K562 (cell line): ENCODE measurements around the gene KCNQ4. TPM values are rescaled to one million over a fixed set of nuclear protein-coding genes. Genes with fewer than 3 reads are reported as not detected.

Experiments
- ATAC-seq: fragments of 200-7000 bp; cut with Tn5 transposase; 3 replicates; pipeline ENCODE4 v1.9.1; 2020; ENCODE audit warnings: moderate library complexity
- BruUV-seq: library from RNA; stranded (reverse); fragments of 400-500 nt; replicated peaks from 2 replicates; lab custom pipeline; 2021; lab: Mats Ljungman, UMichigan
- CTCF ChIA-PET: fragments of 300-600 bp; formaldehyde crosslinking; extraction: SDS; loops from one replicate; lab custom pipeline; 2021; ENCODE audit warnings: low intra/inter-chr PET ratio; lab: Yijun Ruan, JAX
- POLR2A ChIA-PET: fragments of 300-600, 350-650 bp; sonication (Branson Sonifier 250); formaldehyde crosslinking; extraction: SDS; loops from one replicate; lab custom pipeline; 2021; ENCODE audit warnings: antibody characterized with exemption, inconsistent platforms; lab: Yijun Ruan, JAX
- DNase-seq, 4 experiments: peaks; one replicate each; pipeline versions ENCODE4 v3.0.0 to v3.0.0-alpha.2; 2011 to 2018; ENCODE audit warnings: low spot score in 3 of 4, mixed read lengths in 3 of 4; ENCODE audit errors: extremely low read depth in 1 of 4
- FAIRE-seq: peaks from 2 replicates; lab custom pipeline; 2011; peaks lifted over from hg19 to GRCh38; lab: Jason Lieb, UNC
- H2AFZ ChIP-seq: 2 replicates; pipeline ENCODE4 v1.6.0; 2011; ENCODE audit warnings: low read depth, low read length, control low read depth, inconsistent platforms
- H3K27ac ChIP-seq: fragments of 200-600 bp; 3 replicates; pipeline ENCODE4 v1.8.0; 2011; ENCODE audit warnings: low read depth, mild to moderate bottlenecking, control low read depth, inconsistent platforms, low read length, moderate library complexity, mixed read lengths; ENCODE audit errors: extremely low read depth
- H3K27me3 ChIP-seq, 2 experiments: fragments of 300-600 bp in 1 of 2; 2 replicates in 1 of 2; 3 replicates in 1 of 2; pipeline versions ENCODE4 v1.6.0 to v1.8.0; 2011; ENCODE audit warnings: inconsistent platforms in 2 of 2, low read length in 2 of 2, mild to moderate bottlenecking in 1 of 2, mixed read lengths in 1 of 2, moderate library complexity in 1 of 2; ENCODE audit not compliant: control insufficient read depth in 2 of 2, insufficient read depth in 2 of 2
- H3K36me3 ChIP-seq: fragments of 300-600 bp; 3 replicates; pipeline ENCODE4 v1.8.0; 2011; ENCODE audit warnings: mild to moderate bottlenecking, low read length, inconsistent platforms; ENCODE audit not compliant: control insufficient read depth, insufficient read depth
- H3K4me1 ChIP-seq, 2 experiments: fragments of 200-600 bp in 1 of 2; replicated peaks in 1 of 2; 2 replicates in 1 of 2; 3 replicates in 1 of 2; pipeline versions ENCODE4 v1.5.1 to v1.8.0; 2011; ENCODE audit warnings: inconsistent platforms in 2 of 2, low read length in 2 of 2, mild to moderate bottlenecking in 1 of 2, mixed read lengths in 1 of 2, moderate library complexity in 1 of 2; ENCODE audit not compliant: control insufficient read depth in 2 of 2, insufficient read depth in 2 of 2
- H3K4me2 ChIP-seq: 2 replicates; pipeline ENCODE4 v1.6.1; 2011; ENCODE audit warnings: low read length, control low read depth, inconsistent platforms, mixed read lengths; ENCODE audit not compliant: insufficient read depth
- H3K4me3 ChIP-seq: fragments of 200-600 bp; sonication (generic), shearing (Covaris generic); 2 replicates; pipeline ENCODE4 v1.5.1; 2016; ENCODE audit warnings: control low read depth, inconsistent platforms
- H3K79me2 ChIP-seq: fragments of 200-600 bp; 3 replicates; pipeline ENCODE4 v1.8.0; 2011; ENCODE audit warnings: low read length, inconsistent platforms; ENCODE audit not compliant: control insufficient read depth, insufficient read depth
- H3K9ac ChIP-seq, 2 experiments: 2 replicates each; pipeline versions ENCODE4 v1.6.0 to v1.6.1; 2011; ENCODE audit warnings: low read depth in 2 of 2, low read length in 2 of 2, control low read depth in 1 of 2, inconsistent platforms in 1 of 2, mild to moderate bottlenecking in 1 of 2, mixed read lengths in 1 of 2; ENCODE audit not compliant: insufficient read depth in 1 of 2
- H3K9me1 ChIP-seq: one replicate; pipeline ENCODE4 v1.6.0; 2011; ENCODE audit warnings: inconsistent platforms, mild to moderate bottlenecking, low read length, moderate library complexity; ENCODE audit not compliant: control insufficient read depth, insufficient read depth
- H3K9me3 ChIP-seq: replicated peaks from 2 replicates; pipeline ENCODE4 v1.5.1; 2011; ENCODE audit warnings: low read depth, low read length, inconsistent platforms; ENCODE audit not compliant: control insufficient read depth, insufficient read depth
- H4K20me1 ChIP-seq: replicated peaks from 2 replicates; pipeline ENCODE4 v1.6.1; 2011; ENCODE audit warnings: low read length, inconsistent platforms, mixed read lengths; ENCODE audit not compliant: control insufficient read depth, insufficient read depth
- NFYB ChIP-seq: IDR thresholded peaks from 2 replicates; pipeline ENCODE4 v1.6.1; 2011; ENCODE audit warnings: mild to moderate bottlenecking, moderate library complexity; ENCODE audit not compliant: insufficient read length; ENCODE audit errors: extremely low read depth
- RBFOX2 ChIP-seq: fragments of 200-400 bp; formaldehyde crosslinking; IDR thresholded peaks from 2 replicates; pipeline ENCODE4 v1.6.1; 2017; ENCODE audit warnings: low read depth, mild to moderate bottlenecking, low read length, moderate library complexity
- STAT6 ChIP-seq: sonication (generic); formaldehyde crosslinking; IDR thresholded peaks from 2 replicates; pipeline ENCODE4 v1.8.1; 2023; ENCODE audit warnings: mild to moderate bottlenecking, missing genetic modification reagents
- ZNF197 ChIP-seq: fragments of 200-800 bp; sonication (Bioruptor generic); IDR thresholded peaks from 2 replicates; pipeline ENCODE4 v1.6.1; 2016; ENCODE audit warnings: low read depth, missing genetic modification characterization, missing compliant biosample characterization
- WGBS: fragments of 100-300 bp; shearing (Covaris generic); methylation state at CpG from one replicate; pipeline ENCODE4 v1.1.6; 2016; ENCODE audit warnings: low coverage, mixed read lengths; ENCODE audit not compliant: insufficient coverage; ENCODE audit errors: missing lambda C conversion rate; 5-methylcytosine and 5-hydroxymethylcytosine counted together
- in situ Hi-C: fragments of 300-500 bp; cut with MboI; formaldehyde crosslinking; loops from 4 replicates; pipeline ENCODE4 v1.15.0; 2018; ENCODE audit warnings: inconsistent platforms, mixed read lengths
- intact Hi-C: fragments of 100-400 bp; cut with micrococcal nuclease; formaldehyde crosslinking; loops from 2 replicates; pipeline ENCODE4 v1.14.2; 2022
- polyA plus RNA-seq, 8 experiments: library from polyadenylated mRNA; depleted of rRNA in 4 of 8; stranded (reverse) in 5 of 8; unstranded in 3 of 8; fragments of >200 nt; fragmentation: Nextera tagmentation in 2 of 8; fragmentation: Illumina TruSeq in 1 of 8; extraction: Ambion mirVana in 2 of 8; extraction: Trizol in 1 of 8; gene quantifications; 2 replicates each; pipeline versions ENCODE4 v1.2.1 to v1.2.3, GENCODE V29; 2011 to 2014; ENCODE audit warnings: inconsistent platforms in 1 of 8, missing spikeins in 1 of 8
- total RNA-seq, 7 experiments: library from RNA; depleted of rRNA in 6 of 7; stranded (reverse); fragments of >200 nt in 6 of 7; fragmentation: Illumina TruSeq in 2 of 7; extraction: Trizol in 2 of 7; gene quantifications; 2 replicates each; pipeline versions ENCODE4 v1.2.1 to v1.2.3, GENCODE V29; 2011 to 2021; ENCODE audit warnings: low replicate concordance in 1 of 7
- TF ChIP-seq, protein P1 (sequence below): IDR thresholded peaks from 3 replicates; pipeline ENCODE4 v1.6.1; 2011; ENCODE audit warnings: borderline replicate concordance, mild to moderate bottlenecking; ENCODE audit not compliant: insufficient read length, insufficient read depth
- TF ChIP-seq, protein P2 (sequence below), 2 experiments: fragments of 450-650 bp in 1 of 2; sonication (generic) in 1 of 2; formaldehyde crosslinking in 1 of 2; IDR thresholded peaks; 2 replicates each; pipeline versions ENCODE4 v1.7.1 to v1.9.0; 2016 to 2022; ENCODE audit warnings: inconsistent platforms in 1 of 2, mild to moderate bottlenecking in 1 of 2, missing genetic modification reagents in 1 of 2

The KCNQ4 gene
- total and polyA plus RNA-seq, 9 of the 15 experiments (the other 6 are each of a cell fraction or from before 2014, with no cell fraction given), result 0.07 to 4.1 (median 0.79) TPM

DNA sequence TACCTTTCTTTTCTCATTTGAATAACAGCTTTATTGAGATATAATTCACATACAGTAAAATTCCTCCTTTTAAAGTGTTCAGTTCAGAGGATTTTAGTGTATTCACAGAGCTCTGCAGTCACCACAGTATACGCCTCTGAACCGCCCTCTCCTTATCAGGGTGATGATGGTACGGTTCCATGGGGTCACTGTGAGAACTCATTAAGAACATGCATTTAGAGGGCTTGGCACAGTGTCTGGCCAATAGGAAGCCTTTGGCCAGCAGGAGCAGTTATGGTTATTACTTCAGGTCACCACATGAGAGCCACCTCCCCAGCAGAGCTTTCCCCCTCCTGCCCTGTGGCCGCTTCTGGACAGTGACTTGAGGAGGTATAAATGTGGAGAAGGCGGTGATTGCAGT, 27.3 kb downstream of the KCNQ4 start:
- intact Hi-C loops, result no loop called here
- peak; percentile 42 for FAIRE-seq
- TF ChIP-seq, protein P1, sequence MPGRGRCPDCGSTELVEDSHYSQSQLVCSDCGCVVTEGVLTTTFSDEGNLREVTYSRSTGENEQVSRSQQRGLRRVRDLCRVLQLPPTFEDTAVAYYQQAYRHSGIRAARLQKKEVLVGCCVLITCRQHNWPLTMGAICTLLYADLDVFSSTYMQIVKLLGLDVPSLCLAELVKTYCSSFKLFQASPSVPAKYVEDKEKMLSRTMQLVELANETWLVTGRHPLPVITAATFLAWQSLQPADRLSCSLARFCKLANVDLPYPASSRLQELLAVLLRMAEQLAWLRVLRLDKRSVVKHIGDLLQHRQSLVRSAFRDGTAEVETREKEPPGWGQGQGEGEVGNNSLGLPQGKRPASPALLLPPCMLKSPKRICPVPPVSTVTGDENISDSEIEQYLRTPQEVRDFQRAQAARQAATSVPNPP, result no peak
- TF ChIP-seq STAT6 (CRISPR knock-in tag) (no peak), NFYB (peak; percentile 44), RBFOX2 (no peak), ZNF197 (CRISPR knock-in tag) (no peak)
- TF ChIP-seq, protein P2, sequence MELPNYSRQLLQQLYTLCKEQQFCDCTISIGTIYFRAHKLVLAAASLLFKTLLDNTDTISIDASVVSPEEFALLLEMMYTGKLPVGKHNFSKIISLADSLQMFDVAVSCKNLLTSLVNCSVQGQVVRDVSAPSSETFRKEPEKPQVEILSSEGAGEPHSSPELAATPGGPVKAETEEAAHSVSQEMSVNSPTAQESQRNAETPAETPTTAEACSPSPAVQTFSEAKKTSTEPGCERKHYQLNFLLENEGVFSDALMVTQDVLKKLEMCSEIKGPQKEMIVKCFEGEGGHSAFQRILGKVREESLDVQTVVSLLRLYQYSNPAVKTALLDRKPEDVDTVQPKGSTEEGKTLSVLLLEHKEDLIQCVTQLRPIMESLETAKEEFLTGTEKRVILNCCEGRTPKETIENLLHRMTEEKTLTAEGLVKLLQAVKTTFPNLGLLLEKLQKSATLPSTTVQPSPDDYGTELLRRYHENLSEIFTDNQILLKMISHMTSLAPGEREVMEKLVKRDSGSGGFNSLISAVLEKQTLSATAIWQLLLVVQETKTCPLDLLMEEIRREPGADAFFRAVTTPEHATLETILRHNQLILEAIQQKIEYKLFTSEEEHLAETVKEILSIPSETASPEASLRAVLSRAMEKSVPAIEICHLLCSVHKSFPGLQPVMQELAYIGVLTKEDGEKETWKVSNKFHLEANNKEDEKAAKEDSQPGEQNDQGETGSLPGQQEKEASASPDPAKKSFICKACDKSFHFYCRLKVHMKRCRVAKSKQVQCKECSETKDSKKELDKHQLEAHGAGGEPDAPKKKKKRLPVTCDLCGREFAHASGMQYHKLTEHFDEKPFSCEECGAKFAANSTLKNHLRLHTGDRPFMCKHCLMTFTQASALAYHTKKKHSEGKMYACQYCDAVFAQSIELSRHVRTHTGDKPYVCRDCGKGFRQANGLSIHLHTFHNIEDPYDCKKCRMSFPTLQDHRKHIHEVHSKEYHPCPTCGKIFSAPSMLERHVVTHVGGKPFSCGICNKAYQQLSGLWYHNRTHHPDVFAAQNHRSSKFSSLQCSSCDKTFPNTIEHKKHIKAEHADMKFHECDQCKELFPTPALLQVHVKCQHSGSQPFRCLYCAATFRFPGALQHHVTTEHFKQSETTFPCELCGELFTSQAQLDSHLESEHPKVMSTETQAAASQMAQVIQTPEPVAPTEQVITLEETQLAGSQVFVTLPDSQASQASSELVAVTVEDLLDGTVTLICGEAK (IDR thresholded peaks at IDR 0.05), result 0 out of 2 replicates have a peak, but pooled peaks have one; percentile 49
- TF ChIP-seq, protein P2 (CRISPR knock-in tag; IDR thresholded peaks at IDR 0.05), result peak; percentile 42; the same call in 1 of the 2 replicates
- Histone ChIP-seq H3K9me3 (no peaks in the 10 kb centered on the region), H3K9ac (no peak overlapping the region), H3K27ac (no peak overlapping the region), H3K4me1 (peaks cover 36 to 44% of the 10 kb centered on the region in 2 experiments), H3K36me3 (no peaks in the 10 kb centered on the region), H3K9me1 (peaks cover 9% of the 10 kb centered on the region), H3K4me3 (no peak overlapping the region), H4K20me1 (peaks cover 2% of the 10 kb centered on the region; the same call in 1 of the 2 replicates), H3K4me2 (no peak overlapping the region), H3K27me3 (no peaks in the 10 kb centered on the region), H3K79me2 (no peaks in the 10 kb centered on the region), H2AFZ (no peak overlapping the region)
- DNase-seq, result peak; percentile 32 to 42 (median 33)
- in situ Hi-C loops, result no loop called here
- ChIA-PET CTCF (no interaction called here), POLR2A (interaction anchor here (0.8 to 3.7 kb wide), 4 partner anchors 10 to 109 kb away, joined by 3 to 17 read pairs (median 4); no protein-coding TSS in a partner anchor)
- no TSS peak for BruUV-seq
- WGBS, result 29% methylated on average over 5 of the region's 5 CpGs
- ATAC-seq, result peak; percentile 15
